OCI-LY3 (cell line): Measurements from ENCODE around the gene ICAM3.

Source experiments
- CTCF ChIP-seq: fragments of 200-600, 300-600 bp; sonication (generic); IDR thresholded peaks from 2 replicates; pipeline ENCODE4 v1.5.1; 2014; ENCODE audit warnings: antibody characterized with exemption, low read length, low read depth
- EZH2phosphoT487 ChIP-seq: fragments of 200-600 bp; shearing (Covaris generic); IDR thresholded peaks from 2 replicates; pipeline ENCODE4 v1.6.1; 2018; ENCODE audit warnings: antibody characterized with exemption, mixed run types, low read depth

GRCh38 chr19:10372690-10373089 is 33.3 kb upstream of the ICAM3 start:
- TF ChIP-seq CTCF, result no peak
- TF ChIP-seq EZH2phosphoT487, result no peak
